ENCODE data around the gene LPAR1.
A peak's percentile ranks its signal among the peaks of the same experiment; 100 is the strongest.

LPAR1 gene

GRCh38 chr9:111037356-111037707 is 938 bp downstream of the LPAR1 start:
- no peak for DNase-seq

- no peak for DNase-seq
These were observed 1.3 kb downstream of the LPAR1 start for GRCh38 chr9:111036946-111037345.

DNA sequence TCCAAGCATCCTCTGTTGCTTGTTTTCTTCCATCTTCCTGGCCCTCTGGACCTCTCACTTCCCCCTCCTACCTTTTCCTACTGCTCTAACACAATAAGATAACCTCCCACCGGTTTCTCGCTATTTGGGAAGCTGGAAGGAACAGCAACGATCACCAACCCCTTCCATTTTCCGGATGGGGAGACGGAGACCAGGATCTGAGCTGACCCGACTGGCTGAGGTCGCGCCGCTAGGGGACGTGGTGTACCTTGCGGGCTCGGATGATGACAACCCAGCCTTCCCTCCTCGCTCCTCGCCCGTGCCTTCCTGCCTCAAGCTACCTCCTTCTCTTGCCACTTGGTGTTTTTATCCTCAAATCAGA is 1.9 kb downstream of the LPAR1 start:
- DNase-seq: no peak

- no peak for DNase-seq
These were observed 2.5 kb downstream of the LPAR1 start for GRCh38 chr9:111035543-111036428.

- no peak for DNase-seq
These were observed 3.3 kb downstream of the LPAR1 start for GRCh38 chr9:111034898-111035539.

GRCh38 chr9:111034170-111034897 is 3.9 kb downstream of the LPAR1 start:
- no peak for DNase-seq

DNA sequence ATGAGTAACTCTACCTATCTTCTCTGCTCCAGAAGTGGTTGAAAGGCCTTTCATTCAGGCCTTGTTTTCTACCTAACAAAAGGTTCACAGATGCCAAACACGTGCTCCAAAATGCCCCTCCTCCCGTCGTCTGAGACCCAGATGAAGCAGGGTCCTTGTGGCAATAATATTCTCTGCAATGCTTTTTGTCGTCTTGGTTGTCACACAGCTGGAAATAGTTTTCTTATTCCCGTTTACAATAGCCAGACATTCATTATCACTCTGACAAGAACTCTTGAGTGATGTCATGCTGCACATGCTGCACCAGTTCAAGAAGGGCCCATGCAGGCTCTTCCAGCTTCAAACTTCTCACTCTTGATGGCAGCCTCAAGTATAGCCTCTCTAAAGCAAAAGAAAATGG is 7.8 kb downstream of the LPAR1 start:
- DNase-seq: no peak

DNA sequence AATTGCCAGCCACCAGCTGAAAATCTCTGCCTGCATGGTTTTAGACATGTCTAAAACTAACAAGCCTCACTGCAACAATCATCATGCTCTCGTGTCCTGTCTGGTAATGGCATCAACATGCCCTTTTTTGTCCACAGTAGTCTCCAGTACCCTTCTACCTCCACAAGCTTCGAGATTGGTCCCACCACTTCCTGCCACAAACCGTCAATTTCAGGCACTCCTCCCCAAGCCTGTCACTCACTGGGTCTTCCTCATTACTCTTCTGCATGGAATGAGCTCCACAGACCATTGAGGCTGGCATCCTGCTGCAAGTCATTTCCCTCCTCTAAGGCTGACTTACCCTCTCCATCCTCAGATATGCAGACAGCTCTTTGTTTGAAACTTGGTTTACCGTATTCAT is 9.0 kb downstream of the LPAR1 start:
- DNase-seq: no peak

DNA sequence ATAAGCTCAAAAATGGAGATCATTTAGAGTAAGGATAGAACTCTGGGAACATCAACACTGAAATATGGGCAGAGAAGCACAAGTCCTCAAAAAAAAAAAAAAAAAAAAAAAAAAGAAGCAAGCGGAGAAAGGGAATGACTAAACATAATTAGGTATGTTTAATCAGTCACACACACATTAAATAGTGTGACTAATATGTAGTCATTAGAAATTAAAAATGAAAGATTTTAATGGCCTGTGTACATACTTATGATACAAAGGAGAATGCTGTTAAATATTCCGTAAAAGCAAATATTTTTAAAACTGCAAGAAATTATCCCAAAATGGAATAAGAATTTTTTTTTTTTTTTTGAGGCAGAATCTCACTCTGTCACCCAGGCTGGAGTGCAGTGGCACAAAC is 10.5 kb downstream of the LPAR1 start:
- DNase-seq: no peak

GRCh38 chr9:111023128-111023527 is 15.1 kb downstream of the LPAR1 start:
- no peak for DNase-seq

DNA sequence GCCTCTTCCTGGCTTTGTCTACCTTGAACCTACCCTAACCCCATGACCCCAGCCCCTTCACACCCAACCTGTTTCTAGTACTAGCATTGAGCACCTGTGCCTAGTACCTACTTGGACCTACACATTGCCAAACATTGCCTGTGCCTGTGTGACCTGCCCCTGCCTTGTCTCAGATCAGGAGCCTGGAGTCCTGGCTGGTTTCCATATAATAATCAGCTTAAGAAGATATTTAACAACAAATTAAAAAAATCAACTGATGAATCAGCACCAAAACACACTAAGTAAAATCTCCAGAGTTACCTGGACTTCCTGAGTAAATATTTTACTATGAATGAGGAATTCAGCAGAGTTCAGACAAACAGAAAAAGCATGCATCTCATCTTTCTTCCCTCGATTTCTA is 17.7 kb downstream of the LPAR1 start:
- no peak for DNase-seq

DNA sequence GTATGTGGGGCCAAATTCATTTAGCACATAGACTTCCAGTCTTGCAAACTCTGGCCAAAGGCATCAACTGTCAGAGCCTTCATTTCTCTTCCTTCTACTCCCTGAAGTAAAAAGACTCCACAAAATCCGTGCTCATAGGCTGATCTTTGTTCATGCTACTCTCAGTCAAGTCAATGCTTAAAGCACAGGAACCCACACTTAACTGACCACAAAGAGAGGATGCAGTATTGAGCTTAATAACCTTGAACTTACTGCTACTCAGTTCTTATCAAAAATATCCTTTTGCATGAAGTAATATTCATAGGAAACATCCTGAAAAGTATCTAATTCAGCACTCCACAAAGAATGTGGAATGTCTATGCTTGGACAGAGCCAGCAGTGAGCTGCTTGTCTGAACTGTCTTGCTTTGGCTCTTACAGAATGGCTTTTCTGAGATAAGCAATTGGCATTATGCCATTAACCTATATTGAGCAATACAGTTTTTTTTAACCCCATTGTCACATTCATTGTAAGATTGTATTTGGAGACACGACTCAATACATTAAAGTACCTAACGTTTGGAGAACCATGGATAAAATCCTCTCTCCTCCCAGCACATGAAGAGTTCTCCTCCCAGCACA is 21.7 kb downstream of the LPAR1 start:
- DNase-seq: no peak

GRCh38 chr9:111016016-111016415 is 22.3 kb downstream of the LPAR1 start:
- no peak for DNase-seq

GRCh38 chr9:111013707-111014106 is 24.6 kb downstream of the LPAR1 start:
- DNase-seq: no peak

DNA sequence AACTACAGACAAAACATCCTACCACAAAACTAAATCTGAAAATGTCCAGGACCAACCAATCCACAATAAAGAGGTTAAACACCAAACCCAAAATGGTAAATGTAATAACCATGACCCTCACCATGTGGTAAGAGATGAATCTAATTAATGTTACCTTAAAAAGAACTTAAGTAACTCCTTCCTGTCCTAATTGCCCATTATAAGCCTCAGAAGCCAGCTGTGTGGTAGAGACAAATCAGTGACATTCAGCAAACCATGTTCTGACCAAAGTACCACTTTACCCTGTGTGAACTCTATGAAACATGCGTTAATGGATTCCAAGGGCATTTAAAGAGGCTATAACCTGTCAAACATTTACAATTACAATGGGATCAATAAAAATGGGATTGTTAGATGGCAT is 25.0 kb downstream of the LPAR1 start:
- DNase-seq: no peak

DNA sequence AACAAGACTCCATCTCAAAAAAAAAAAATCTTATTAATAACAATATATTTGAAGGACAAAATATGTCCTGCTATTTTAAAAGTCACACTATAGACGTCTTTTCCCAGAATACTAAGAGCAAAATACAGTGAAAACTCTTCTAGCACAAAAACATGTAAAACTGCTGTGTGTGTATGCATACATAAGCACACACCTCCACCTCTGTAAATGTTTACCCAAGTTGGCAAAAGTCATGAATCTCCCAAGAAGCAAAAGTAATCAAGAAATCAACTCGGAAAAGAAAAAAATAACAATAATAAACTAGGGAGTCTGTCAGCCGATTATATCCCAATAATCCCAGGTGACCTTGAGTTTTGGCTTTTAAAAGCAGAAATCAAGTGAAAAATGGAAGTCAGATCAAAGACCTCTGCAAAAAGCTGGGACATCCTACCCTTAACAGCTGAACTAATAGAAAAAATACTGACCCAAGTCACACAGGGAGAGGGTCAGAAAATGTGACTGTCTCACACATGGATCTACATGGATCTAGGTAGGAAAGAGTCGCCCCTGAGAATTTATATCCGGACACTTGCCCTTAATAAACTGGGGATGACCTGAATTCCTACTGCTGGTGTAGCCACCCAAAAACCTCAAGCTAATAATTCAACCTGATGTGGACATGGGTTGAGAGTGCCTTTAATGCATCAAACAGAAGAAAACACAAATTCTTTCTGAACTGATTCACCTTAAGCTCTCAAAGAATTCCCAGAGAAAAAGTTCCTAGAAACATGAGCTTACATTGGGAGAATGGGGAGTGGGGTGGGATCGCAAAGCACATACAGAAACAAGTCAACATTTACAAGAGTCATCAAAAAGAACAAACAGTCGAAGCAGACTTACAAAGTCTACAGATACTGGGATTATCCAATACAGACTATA is 29.9 kb downstream of the LPAR1 start:
- DNase-seq: no peak

DNA sequence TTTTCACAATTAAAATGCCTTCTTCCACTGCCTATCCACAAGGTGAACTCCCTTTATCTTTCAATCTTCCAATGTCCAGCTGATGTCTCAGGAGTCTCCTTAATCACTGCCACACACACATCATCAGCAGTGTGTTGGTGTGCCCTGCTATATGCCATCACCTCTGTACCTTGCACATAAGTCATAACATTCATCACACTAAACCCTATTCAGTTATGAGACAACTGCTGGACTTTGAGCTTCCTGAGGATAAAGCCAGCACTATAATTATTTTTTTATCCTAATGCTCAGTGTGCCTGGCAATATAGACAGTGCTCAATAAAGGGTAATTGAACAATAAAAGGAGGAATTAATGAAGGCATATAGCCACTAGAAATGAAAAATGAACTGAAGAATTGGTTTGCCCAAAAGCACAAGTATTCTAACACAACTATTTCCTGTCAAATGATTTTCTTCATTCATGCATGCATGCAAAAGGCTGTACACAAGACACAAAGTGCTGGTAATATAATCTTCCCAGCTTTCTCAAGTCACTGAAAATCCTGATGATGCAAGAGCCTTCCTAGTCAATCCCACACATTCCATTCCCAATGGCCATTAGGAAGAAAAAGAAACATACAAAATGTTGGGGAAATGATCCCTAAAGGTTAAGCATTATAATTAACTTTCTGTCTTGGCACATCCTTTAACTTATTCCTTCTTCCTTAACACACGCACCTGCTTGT is 32.4 kb downstream of the LPAR1 start:
- DNase-seq: no peak

DNA sequence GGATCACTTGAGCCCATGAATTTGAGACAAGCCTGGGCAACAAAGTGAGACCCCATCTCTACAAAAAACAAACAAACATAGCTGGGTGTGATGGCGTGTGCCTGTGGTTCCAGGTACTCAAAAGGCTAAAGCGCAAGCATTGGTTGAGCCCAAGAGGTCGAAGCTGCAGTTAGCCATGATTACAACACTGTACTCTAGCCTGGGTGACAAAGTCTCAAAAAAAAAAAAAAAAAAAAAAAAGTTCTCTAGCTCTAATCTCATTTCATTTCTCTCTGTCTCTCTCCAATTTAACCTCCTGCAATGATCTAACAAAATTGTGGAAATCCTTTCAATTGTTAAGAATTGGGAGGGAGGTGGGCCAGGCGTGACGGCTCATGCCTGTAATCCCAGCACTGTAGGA is 33.3 kb downstream of the LPAR1 start:
- no peak for DNase-seq

DNA sequence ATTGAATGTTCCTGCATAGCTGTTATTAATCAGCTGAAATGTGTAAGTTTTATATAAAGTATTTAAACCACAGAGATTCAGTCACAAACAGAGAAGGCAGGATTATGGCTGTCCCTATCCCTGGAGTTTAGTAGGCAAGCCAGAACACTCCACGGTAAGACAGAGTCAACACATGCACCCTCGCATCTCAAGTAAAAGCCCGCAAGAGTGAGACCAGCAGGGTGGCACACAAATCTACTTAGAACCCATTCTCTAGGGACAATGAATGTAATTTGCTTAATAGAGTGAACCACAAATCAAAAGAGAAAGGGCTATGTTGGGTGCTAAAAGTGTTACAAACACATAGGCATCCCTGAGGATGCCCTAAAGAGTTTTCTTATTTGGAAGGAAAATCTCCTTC is 35.1 kb downstream of the LPAR1 start:
- DNase-seq: no peak

DNA sequence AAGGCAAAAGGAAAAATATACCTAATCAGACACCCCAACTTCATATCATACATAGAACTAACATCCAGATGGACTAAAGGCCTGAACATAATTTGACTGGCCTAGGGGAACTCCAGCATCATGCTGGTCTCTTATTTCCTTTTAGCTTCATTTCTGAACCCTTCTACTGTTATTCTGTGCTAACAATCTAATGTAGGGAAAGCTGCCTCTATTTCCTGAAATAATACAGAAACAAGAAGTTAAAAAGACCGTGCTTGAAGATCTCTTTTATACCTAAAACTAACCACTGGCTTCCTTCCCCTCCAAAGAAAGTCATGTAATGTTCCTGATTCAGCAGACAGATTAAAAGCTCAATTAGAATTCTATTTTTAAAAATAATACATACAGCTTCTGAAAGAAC is 36.7 kb downstream of the LPAR1 start:
- DNase-seq: no peak

DNA sequence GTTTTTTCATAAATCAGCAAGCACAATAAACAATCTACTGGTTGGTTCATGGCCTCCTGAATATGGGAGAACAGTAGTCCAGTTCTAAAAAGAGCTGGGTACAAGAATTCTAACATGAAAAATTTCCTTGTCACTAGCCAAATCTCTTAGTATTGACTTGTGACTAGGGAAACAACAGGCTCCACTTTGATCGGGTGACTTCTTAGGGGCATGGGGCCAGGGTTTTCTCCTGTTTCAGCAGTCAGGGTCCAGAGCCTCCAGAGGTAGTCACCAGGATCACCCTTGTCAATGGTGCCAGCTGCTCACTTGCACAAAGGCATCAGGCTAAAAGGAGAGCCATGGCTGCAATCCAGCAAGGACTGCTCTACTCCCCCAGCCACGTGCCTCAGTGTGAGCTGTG is 38.1 kb downstream of the LPAR1 start:
- DNase-seq: peak in 1 of 2 experiments; percentile 12

- no peak for DNase-seq
These were observed 38.9 kb downstream of the LPAR1 start for GRCh38 chr9:110999379-110999778.

All from NCI-H446 (cell line).